Astrocyte (in vitro differentiated cells and primary cell): ENCODE measurements around the gene HAPLN2.

ENCODE experiments used
- EZH2 ChIP-seq: IDR thresholded peaks from 2 replicates; pipeline ENCODE4 v1.6.1; 2012; ENCODE audit warnings: mild to moderate bottlenecking, low read length, inconsistent platforms; ENCODE audit not compliant: insufficient read depth
- TF ChIP-seq, protein P1 (sequence below): IDR thresholded peaks from 2 replicates; pipeline ENCODE4 v1.5.1; 2011; ENCODE audit warnings: low read depth, mild to moderate bottlenecking, inconsistent platforms, low read length, moderate library complexity; ENCODE audit not compliant: insufficient read depth

DNA sequence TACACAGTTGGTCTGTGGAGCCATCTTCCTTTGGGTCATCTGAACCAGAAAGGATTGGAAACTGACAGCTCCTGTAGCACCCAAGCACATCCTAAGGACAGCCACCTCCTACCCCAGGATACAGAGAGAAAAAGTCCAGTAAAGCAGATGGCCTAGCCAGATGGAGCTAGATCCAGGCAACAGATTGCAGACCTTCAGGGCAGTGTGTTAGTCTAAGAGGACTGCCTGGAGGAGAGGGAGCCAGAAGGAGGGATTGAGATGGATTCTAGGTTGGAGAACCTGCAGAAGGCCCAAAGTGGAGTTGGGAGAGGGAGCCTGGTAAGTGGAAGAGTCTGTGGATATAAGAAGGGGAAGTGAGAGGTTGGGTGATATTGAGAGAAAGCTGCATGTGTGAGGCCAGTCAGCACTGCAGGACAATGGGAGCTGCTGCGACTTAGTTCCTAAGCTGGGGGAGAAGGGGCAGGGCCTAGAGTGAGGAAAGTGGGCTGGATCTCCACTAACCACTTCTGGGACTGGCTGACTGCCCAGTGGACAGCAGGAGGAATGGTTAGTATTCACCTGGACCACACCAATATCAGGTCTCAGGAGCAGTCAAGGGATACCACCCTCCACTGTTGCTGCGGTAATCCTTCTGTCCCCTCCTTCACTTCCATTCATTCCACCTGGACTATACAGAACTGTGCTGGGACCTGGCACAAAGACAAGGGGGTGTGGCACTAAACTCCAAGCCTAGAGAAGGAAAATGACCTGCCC, 36.1 kb downstream of the HAPLN2 start:
- TF ChIP-seq, protein P1, sequence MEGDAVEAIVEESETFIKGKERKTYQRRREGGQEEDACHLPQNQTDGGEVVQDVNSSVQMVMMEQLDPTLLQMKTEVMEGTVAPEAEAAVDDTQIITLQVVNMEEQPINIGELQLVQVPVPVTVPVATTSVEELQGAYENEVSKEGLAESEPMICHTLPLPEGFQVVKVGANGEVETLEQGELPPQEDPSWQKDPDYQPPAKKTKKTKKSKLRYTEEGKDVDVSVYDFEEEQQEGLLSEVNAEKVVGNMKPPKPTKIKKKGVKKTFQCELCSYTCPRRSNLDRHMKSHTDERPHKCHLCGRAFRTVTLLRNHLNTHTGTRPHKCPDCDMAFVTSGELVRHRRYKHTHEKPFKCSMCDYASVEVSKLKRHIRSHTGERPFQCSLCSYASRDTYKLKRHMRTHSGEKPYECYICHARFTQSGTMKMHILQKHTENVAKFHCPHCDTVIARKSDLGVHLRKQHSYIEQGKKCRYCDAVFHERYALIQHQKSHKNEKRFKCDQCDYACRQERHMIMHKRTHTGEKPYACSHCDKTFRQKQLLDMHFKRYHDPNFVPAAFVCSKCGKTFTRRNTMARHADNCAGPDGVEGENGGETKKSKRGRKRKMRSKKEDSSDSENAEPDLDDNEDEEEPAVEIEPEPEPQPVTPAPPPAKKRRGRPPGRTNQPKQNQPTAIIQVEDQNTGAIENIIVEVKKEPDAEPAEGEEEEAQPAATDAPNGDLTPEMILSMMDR = no peak
- TF ChIP-seq EZH2 = no peak
